ENCODE results near the gene MFF.

Gene MFF

GRCh38 chr2:227324995-227325838, at the start of gene MFF:
MFF (plus strand) TSS chr2:227325251; CDS start chr2:227330666, 5,415 bp downstream.
- peak; percentile 95 for DNase-seq (ENCODE audit: low read depth)
- H3K4me3 ChIP-seq (ENCODE audit: low read depth, low read length): peak within 1 kb of the TSS; percentile 88
- peak; percentile 6 for TF ChIP-seq CTCF (conservative IDR thresholded peaks at IDR 0.05; ENCODE audit: low read depth, low read length)

- peak; percentile 33 for DNase-seq (ENCODE audit: low read depth)
- no peak for TF ChIP-seq CTCF (conservative IDR thresholded peaks at IDR 0.05; ENCODE audit: low read depth, low read length)
- no peak overlapping the region for H3K4me3 ChIP-seq (ENCODE audit: low read depth, low read length)
These were observed 44.2 kb upstream of the MFF start for GRCh38 chr2:227280895-227281294.

- no peak for TF ChIP-seq CTCF (conservative IDR thresholded peaks at IDR 0.05; ENCODE audit: low read depth, low read length)
These were observed 39.3 kb upstream of the MFF start for GRCh38 chr2:227285741-227286236.

GRCh38 chr2:227287771-227288170, 37.3 kb upstream of the MFF start:
- H3K4me3 ChIP-seq (ENCODE audit: low read depth, low read length): no peak overlapping the region
- no peak for TF ChIP-seq CTCF (conservative IDR thresholded peaks at IDR 0.05; ENCODE audit: low read depth, low read length)
- DNase-seq (ENCODE audit: low read depth): no peak

More at GRCh38 chr2:227285741-227286236, 39.3 kb upstream of the MFF start:
- H3K4me3 ChIP-seq (ENCODE audit: low read depth, low read length): no peak overlapping the region
- DNase-seq (ENCODE audit: low read depth): no peak

- no peak overlapping the region for H3K4me3 ChIP-seq (ENCODE audit: low read depth, low read length)
- DNase-seq (ENCODE audit: low read depth): no peak
- TF ChIP-seq CTCF (conservative IDR thresholded peaks at IDR 0.05; ENCODE audit: low read depth, low read length): no peak
These were observed 32.7 kb upstream of the MFF start for GRCh38 chr2:227292314-227292713.

- TF ChIP-seq CTCF (conservative IDR thresholded peaks at IDR 0.05; ENCODE audit: low read depth, low read length): no peak
- DNase-seq (ENCODE audit: low read depth): no peak
- no peak overlapping the region for H3K4me3 ChIP-seq (ENCODE audit: low read depth, low read length)
These were observed 31.5 kb upstream of the MFF start for GRCh38 chr2:227293531-227293930.

- TF ChIP-seq CTCF (conservative IDR thresholded peaks at IDR 0.05; ENCODE audit: low read depth, low read length): no peak
- DNase-seq (ENCODE audit: low read depth): no peak
- H3K4me3 ChIP-seq (ENCODE audit: low read depth, low read length): no peak overlapping the region
These were observed 29.2 kb upstream of the MFF start for GRCh38 chr2:227295806-227296205.
